HG03575 (cell line): ENCODE results near the gene KRTAP24-1.

Experiments used
- ATAC-seq: cut with Tn5 transposase; IDR thresholded peaks from one replicate; pipeline ENCODE4 v1.9.1; 2021; ENCODE audit not compliant: unreplicated experiment, insufficient number of reproducible peaks, low FRiP score; ENCODE audit errors: extremely low read depth

KRTAP24-1 gene

GRCh38 chr21:30240661-30241060 is 42.1 kb downstream of the KRTAP24-1 start:
- ATAC-seq: no peak

DNA sequence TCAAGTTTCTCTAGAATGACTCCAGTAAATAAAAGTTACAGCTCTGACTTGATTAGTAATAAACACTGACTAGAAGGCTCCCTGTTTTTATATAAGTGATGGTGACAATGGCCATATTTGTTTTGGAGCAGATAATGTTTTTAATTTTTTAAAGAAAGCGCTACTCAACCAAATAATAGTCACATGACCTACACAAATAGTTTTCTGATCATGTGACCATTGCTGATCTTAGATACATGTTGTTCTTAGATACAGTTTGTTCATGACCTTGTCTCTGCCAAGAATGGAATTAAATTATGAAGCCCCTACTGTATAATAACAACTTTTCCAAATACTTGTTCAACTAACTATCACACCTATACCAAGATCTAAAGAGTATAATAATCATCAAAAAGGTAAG is 44.6 kb downstream of the KRTAP24-1 start:
- no peak for ATAC-seq

DNA sequence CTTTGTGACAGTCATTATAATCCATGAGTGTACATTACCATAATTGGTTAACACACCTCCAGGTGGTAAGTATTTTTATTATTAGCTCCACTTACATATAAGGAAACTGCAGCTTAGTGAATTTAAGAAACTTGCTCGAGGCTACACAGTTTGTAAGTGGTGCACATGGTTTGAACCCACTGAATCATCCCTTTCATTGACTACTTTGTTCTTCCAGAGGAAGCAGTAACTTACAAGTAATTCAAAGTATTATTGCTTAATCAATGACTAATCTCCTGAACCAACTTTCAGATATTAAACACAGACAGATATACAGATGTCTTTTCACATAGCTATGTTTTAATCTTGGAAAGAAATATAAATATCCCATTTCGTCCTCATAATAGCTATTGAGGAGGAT is 48.1 kb downstream of the KRTAP24-1 start:
- ATAC-seq: no peak

- no peak for ATAC-seq
Observed at GRCh38 chr21:30234050-30234449, 48.7 kb downstream of the KRTAP24-1 start.

DNA sequence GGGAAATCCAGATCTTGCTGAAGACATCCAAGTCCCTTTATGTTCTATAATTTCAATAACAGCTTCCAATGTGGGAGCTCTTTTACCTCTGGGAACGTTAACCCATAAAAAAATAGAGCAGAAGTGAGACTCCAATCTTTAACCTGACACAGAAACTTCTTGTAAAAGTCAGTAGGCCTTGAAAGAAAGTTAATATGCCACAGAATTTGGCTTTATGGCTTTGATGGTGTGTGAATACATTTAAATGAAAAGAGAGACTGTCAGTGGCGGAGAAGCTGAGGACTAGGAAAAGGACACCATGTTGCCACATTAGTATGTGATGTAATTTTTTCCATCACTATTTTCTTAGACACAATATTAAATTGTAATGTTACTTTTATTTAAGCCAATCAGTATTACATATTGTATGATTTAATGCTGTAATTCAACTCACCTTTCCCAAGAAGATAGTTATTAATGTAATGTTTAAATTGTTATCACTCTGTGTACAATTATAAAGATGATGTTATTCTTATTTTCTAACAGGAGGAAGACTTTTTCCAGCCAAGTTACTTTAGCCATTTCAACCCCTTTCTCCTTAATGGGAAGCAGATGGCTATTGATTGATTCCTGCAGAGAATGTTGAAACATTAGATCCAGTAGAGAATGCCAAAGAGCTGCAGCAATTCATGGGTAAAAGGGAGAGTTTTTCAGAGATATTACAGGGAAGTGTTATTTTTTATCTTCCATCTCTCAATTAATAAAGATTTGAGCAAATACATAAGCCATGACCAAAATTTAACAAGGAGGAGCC is 49.3 kb downstream of the KRTAP24-1 start:
- no peak for ATAC-seq

- ATAC-seq: no peak
Observed at GRCh38 chr21:30232011-30232410, 50.7 kb downstream of the KRTAP24-1 start.
